Glomerular visceral epithelial cell (primary cell): ENCODE data around the gene PUS3.

Experiments
- DNase-seq: peaks from one replicate; pipeline ENCODE4 v3.0.0-alpha.2; 2016; ENCODE audit errors: extremely low spot score

The PUS3 gene

GRCh38 chr11:125902927-125903710, at the start of gene PUS3:
Gene PUS3, minus strand, starts transcription at chr11:125903206. Its CDS starts 6,922 bp downstream, at chr11:125896284.
- peak; percentile 78 for DNase-seq

GRCh38 chr11:125952559-125952958, 49.6 kb upstream of the PUS3 start:
- no peak for DNase-seq

GRCh38 chr11:125951731-125952130, 48.7 kb upstream of the PUS3 start:
- no peak for DNase-seq

GRCh38 chr11:125950696-125951651, 48.0 kb upstream of the PUS3 start:
- no peak for DNase-seq

GRCh38 chr11:125950178-125950490, 47.1 kb upstream of the PUS3 start:
- no peak for DNase-seq

- DNase-seq, result no peak
These were observed 46.5 kb upstream of the PUS3 start for GRCh38 chr11:125949271-125950177.

GRCh38 chr11:125948278-125949051, 45.5 kb upstream of the PUS3 start:
- DNase-seq, result no peak

GRCh38 chr11:125947419-125948277, 44.6 kb upstream of the PUS3 start:
- DNase-seq, result no peak

GRCh38 chr11:125946712-125947418, 43.9 kb upstream of the PUS3 start:
- no peak for DNase-seq

GRCh38 chr11:125945797-125946520, 43.0 kb upstream of the PUS3 start, which contains the start of gene VSIG10L2:
Gene VSIG10L2, plus strand, starts transcription at chr11:125946044. Its CDS starts 12 bp downstream, at chr11:125946056.
- no peak for DNase-seq

- no peak for DNase-seq
These were observed 42.2 kb upstream of the PUS3 start for GRCh38 chr11:125945011-125945796.

- no peak for DNase-seq
These were observed 41.5 kb upstream of the PUS3 start for GRCh38 chr11:125944350-125945010.

- no peak for DNase-seq
These were observed 40.8 kb upstream of the PUS3 start for GRCh38 chr11:125943661-125944349.

GRCh38 chr11:125942771-125943428, 39.9 kb upstream of the PUS3 start:
- DNase-seq, result no peak

GRCh38 chr11:125941619-125942611, 38.9 kb upstream of the PUS3 start:
- DNase-seq, result peak; percentile 40
